GM21717 (cell line): Measurements from ENCODE around the gene CAMK1D.

Experiments
- ATAC-seq: cut with Tn5 transposase; IDR thresholded peaks from one replicate; pipeline ENCODE4 v1.9.1; 2021; ENCODE audit warnings: mild to moderate bottlenecking, moderate library complexity; ENCODE audit not compliant: unreplicated experiment

CAMK1D gene

GRCh38 chr10:12459762-12460161, 110.4 kb downstream of the CAMK1D start:
- ATAC-seq = no peak

GRCh38 chr10:12463459-12463838, 114.1 kb downstream of the CAMK1D start:
- no peak for ATAC-seq

DNA sequence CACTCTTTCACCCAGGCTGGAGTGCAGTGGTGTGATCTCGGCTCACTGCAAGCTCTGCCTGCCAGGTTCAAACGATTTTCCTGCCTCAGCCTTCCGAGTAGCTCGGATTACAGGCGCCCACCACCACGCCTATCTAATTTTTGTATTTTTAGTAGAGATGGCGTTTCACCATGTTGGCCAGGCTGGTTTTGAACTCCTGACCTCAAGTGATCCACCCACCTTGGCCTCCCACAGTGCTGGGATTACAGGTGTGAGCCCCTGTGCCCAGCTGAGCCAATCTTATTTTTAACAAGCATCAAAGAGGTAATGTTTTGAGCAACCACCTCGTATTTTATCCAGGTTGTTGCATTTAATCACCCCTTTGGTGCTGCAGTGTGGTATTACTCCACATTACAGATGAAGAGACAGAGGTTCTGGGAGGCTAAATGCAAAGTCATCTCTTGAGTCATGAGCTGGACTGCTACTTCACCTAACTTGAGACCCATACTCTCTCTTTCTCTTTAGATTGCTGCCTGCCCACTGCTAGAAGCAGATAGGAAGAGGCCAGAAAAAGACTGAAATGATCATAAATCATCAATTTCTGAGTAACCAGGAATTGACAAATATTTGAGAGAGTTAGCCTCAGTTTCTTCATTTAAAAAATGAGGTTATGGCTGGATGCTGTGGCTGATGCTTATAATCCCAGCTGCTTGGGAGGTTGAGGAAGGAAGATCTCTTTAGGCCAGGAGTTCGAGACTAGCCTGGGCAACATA, 116.2 kb downstream of the CAMK1D start:
- ATAC-seq = no peak

DNA sequence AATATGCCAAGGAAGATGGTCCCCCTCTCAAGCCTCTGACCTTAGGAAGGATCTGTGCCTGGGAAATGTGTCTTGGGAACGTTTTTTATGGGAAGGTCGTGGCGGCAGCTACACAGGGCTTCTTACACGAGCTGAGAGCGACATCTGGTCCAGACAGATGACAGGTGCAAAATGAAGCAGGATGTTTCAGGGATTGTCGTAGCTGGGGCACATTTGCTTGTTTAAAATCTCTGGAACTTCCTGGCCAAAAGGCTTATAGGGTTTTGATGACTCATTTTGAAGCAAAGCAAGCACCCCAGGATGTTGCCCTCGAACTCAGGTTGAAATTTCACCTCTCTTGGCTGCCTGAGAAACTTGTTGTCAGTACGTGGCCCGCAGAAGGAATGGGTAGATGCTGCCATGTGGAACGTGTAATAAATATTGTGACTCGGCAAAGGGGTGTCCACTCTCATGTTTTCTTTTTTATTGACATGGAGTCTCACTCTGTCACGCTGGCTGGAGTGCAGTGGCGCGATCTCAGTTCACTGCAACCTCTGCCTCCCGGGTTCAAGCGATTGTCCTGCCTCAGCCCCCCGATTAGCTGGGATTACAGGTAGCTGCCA, 117.5 kb downstream of the CAMK1D start:
- ATAC-seq = no peak

DNA sequence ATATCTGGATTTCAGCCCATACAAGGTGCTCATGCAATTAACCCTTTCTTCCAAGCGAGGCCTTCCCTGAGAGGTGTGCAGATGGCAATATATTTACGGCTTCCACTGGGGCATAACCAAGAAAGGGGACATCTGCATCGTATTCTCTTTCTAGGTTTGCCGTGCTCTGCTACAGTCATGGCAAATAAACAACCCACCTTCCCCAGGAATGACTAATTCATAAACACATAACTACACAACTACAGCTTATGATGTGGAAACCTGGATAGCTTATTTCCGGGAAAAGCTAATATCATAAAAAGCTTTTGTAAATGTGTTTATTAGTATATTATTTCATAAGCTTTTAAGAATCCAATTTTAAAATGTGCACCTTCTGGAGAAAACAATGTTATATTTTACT, 120.0 kb downstream of the CAMK1D start:
- ATAC-seq = no peak

DNA sequence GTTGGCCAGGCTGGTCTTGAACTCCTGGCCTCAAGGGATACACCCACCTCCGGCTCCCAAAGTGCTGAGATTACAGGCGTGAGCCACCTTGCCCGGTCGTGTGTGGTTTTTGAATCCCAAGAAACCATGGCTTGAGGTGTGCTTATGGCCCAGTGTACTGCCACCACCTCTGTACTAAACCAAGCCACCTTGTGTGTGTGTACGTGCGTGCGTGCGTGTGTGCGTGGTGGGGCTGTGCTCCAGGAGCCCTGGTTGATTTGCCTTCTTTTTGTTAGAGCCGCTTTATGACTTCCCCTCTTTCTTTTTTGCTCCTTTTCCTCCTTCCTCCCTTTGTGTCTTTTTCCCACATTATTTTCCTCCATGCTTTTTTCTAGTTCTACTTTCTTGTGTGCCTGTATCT, 121.4 kb downstream of the CAMK1D start:
- ATAC-seq = no peak

DNA sequence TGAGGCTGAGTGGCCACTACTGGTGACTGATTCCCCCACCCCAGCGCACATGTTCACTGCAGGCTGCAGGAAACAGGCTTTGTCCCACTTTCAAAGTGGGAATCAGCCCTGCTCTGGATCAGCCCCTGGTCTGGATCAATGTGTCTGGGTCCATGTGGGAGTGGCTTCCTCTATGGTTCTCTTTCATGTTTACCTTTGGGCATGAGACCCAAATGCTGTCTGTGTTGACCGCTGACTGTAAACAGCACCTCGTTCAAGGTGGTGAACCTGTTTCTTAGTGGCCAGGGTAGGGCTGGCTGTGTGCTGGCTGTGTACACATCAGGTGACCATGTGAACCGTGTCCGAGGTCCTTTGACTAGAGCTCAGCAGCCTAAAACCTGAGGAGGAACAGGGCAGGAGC, 121.8 kb downstream of the CAMK1D start:
- no peak for ATAC-seq

- ATAC-seq = no peak
Measured at GRCh38 chr10:12473491-12473890, 124.1 kb downstream of the CAMK1D start.

DNA sequence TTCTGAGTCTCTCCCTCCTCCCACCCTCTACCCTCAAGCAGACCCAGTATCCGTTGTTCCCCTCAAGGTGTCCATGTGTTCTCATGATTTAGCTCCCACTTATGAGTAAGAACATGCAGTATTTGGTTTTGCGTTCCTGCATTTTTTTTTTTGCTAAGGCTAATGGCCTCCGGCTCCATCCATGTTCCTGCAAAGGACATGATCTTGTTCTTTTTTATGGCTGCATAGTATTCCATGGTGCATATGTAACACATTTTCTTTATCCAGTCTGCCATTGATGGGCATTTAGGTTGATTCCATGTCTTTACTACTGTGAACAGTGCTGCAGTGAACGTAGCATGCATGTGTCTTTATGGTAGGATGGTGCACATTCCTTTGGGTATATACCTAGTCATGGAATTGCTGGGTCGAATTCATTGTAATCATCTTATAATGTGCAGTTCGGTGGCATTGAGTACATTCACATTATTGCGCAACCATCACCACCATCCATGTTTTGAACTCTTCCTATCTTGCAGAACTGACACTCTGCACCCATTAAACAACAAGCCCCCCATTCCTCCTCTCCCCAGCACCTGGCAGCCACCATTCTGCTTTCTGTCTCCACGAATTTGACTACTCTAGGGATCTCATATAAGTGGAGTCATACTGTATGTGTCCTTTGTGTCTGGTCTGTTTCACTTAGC, 125.5 kb downstream of the CAMK1D start:
- no peak for ATAC-seq

DNA sequence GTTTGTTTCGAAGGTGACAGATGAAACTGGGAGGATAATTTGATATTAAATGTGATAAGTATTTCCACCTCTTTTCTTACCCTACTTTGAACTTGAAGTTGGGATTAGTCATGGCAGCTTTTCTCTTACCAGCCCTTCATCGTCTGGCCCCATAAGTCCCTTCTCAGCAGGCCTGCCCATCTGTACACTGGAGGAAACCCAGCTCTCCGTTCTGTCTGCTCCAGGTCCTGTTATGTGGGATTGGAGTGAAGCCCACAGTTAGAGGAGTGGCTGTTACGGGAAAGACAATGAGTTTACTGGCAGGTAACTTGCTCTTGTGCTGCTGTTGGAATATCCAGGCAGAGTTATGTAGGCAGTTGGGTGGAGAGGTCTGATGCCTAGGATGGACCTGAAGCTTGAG, 127.3 kb downstream of the CAMK1D start:
- no peak for ATAC-seq

- no peak for ATAC-seq
Measured at GRCh38 chr10:12479437-12479844, 130.1 kb downstream of the CAMK1D start.

- no peak for ATAC-seq
Measured at GRCh38 chr10:12479924-12480323, 130.6 kb downstream of the CAMK1D start.

- ATAC-seq = no peak
Measured at GRCh38 chr10:12480440-12480839, 131.1 kb downstream of the CAMK1D start.

DNA sequence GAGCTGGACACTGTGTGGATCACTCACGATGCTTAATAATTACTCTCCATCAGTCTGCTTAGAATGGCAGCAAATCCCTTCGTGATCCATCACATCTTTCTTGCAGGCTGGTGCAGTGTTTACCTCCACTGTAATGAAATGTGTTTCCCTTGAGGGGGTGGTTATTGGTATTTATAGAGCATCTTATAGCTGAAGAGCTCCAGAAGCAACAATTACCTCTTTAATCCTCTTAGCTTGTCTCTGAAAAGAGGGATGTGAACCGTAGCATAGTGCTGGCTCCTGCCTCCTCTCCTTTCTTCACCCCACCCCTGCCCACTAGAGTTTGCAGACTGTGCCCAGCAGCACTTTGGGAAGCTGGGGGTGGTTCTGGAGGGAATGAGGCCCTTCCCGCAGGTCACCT, 132.6 kb downstream of the CAMK1D start:
- ATAC-seq = no peak

- no peak for ATAC-seq
Measured at GRCh38 chr10:12482587-12482986, 133.2 kb downstream of the CAMK1D start.

- ATAC-seq = no peak
Measured at GRCh38 chr10:12484002-12484918, 134.9 kb downstream of the CAMK1D start.

DNA sequence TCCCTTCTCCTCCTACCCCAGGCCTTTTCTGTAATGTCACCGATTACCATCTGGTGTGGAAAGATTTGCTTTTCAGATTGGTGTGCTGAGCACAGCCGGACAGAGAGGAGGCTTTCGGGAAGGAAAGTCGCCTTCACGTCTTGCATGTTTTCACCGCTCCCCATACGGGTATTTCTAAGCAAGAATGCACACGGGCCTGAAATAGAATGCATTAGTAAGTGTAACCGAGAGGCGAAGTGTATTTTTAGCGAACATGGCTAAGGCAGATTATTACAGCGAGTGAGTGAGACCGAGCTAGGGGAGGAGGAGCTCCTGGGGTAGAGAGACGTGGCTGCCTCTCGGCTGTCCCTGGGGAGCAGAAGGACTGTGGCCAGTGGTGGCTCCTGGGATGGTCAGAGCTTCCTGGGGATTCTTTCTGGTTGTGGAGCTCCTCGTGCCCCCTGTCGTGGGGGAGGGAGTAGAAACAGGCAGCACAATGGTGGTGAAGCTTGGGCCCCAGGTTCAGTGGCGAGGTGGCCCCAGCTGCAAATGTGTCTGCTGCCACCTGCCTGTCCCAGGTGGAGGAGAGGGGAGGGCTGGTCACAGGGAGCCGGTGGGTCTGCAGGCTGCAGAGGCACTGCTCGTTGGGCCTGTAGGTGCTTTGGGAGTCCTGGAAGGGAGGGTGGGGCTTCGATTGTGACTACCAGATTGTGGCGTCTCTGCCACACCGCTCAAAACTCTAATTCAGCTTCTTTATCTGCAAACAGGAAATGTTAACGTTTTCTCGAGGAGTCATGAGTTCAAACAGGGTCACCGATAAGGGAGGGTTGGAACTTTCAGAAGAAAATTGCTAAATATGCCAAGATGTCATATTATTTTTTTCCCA, 135.8 kb downstream of the CAMK1D start:
- peak; percentile 85 for ATAC-seq

DNA sequence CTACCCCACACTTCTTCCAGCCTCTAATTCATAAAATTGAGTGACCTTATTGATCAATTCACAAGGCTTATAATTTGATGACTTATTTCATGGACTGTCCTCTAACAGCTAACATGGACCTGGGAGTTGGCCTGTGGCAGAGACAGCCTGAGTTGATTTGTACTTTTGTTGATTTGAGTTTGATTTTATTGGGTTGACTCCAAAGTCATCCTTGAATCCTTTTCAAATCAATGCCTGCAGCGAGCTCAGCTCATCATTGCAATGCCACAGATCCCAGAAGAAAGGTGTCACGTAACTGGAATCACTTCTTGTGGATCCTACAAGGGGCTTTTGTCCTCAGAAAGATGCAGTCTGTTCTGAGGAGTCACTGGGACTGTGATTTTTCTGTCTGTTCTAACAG, 138.0 kb downstream of the CAMK1D start:
- no peak for ATAC-seq

GRCh38 chr10:12488626-12489025, 139.3 kb downstream of the CAMK1D start:
- ATAC-seq = no peak

DNA sequence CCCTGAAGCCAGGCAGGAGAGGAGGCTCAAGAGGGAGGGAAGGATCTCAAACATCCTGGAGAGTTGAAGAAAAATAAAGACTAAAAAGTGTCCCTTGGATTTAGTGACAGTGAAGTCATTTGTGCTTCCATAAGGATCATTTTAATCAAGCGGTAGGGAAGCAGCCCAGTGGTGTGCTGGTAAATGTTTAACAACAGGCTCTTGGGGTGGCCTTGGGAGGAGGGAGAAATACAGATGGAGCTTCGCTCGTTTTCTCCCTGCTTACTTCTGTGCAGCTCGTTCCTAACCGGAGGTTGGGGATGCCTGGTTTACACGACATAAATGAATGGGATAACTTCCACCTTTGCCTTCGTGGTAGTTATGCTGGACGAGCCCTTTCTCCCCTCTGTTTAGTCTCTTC, 140.0 kb downstream of the CAMK1D start:
- no peak for ATAC-seq
